IPS DF 6.9 (cell line): Measurements from ENCODE around the gene FMO1.
"Not testable (repeated sequence)": the region's sequence is repeated elsewhere in the genome, so short reads cannot be mapped to it uniquely, and the experiment has no call there.

Source experiments
- DNase-seq: peaks from one replicate; pipeline ENCODE4 v3.0.0-alpha.2; 2013; ENCODE audit warnings: low read depth, low spot score
- H3K27ac ChIP-seq: one replicate; pipeline ENCODE4 v1.5.1; 2013; ENCODE audit warnings: low read length, control low read depth
- H3K27me3 ChIP-seq: 2 replicates; pipeline ENCODE4 v1.6.1; 2013; ENCODE audit warnings: mild to moderate bottlenecking, low read length; ENCODE audit not compliant: control insufficient read depth, insufficient read depth
- H3K36me3 ChIP-seq: 2 replicates; pipeline ENCODE4 v1.6.1; 2013; ENCODE audit warnings: low read length; ENCODE audit not compliant: control insufficient read depth, insufficient read depth
- H3K4me1 ChIP-seq: 2 replicates; pipeline ENCODE4 v1.6.1; 2013; ENCODE audit warnings: low read length; ENCODE audit not compliant: control insufficient read depth, insufficient read depth
- H3K4me3 ChIP-seq: 2 replicates; pipeline ENCODE4 v1.5.1; 2013; ENCODE audit warnings: mild to moderate bottlenecking, low read length
- H3K9me3 ChIP-seq: 2 replicates; pipeline ENCODE4 v1.6.1; 2013; ENCODE audit warnings: low read length, inconsistent platforms; ENCODE audit not compliant: control insufficient read depth, insufficient read depth
- WGBS: extraction: QIAGEN DNeasy Blood & Tissue Kit; methylation state at CpG from one replicate; pipeline ENCODE4 v1.1.7; 2013; ENCODE audit warnings: mixed read lengths, missing lambda C conversion rate; ENCODE audit not compliant: insufficient read length, insufficient coverage; 5-methylcytosine and 5-hydroxymethylcytosine counted together

Gene FMO1

DNA sequence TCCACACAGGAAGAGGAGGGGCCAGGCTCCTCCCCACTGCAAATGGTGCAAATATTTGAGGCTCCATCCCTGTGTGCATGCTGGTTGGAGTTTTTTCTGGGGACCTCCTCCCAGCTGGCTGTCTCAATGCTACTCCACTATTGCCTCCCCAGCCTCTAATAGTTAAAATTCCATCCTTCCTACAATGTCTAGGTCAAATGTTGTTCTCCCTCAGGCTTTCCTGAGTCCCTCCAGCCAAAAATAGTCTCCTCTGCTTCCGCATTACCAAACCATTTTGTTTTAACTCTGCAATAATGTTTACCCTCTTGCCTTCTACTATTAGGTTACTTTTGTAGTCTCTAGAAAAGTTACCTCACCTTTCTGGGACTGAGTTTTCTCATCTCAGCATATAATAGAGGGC, 29.6 kb upstream of the FMO1 start:
- no peak overlapping the region for H3K27ac ChIP-seq
- peaks cover 6% of the 10 kb centered on the region; the same call in 1 of the 2 replicates for H3K4me1 ChIP-seq
- no peaks in the 10 kb centered on the region for H3K27me3 ChIP-seq
- H3K4me3 ChIP-seq = no peak overlapping the region
- DNase-seq = no peak
- no CpG with 5 or more reads among the region's 1 CpG for WGBS
- no peaks in the 10 kb centered on the region for H3K9me3 ChIP-seq
- H3K36me3 ChIP-seq = no peaks in the 10 kb centered on the region

DNA sequence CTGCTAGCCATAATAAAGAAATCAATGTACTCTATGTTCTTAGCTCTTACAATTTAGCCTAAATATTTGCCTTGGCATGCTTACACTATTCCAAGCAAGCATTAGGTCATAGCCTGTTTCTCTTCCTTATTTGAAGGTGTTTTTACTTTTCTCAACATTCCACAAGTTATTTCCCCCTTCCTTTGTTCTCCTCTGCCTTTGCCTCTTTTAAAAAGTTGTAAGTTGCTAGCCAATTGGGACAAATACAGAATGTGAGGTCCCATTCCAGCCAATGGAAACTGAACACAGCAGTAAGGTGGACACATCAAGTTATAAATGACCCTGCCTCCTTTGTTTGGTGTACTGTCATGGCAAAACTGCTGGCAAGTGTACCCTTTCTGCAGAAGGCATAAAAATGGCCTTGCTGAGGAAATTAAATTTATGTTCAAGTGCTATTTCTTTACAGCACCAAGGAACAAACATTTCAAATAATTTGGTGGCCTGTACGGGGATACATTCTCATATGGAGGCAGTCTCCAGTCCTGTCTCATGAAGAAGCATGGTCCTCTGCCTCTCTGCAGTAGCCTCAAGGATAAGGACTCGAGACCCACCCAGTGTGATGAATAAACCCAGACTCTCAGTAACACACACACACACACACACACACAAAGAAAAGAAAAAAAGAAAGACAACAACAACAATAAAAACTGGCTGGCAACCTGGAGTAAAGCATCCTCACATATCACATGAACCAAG, 28.8 kb upstream of the FMO1 start:
- Histone ChIP-seq H3K27me3 (no peaks in the 10 kb centered on the region), H3K4me3 (no peak overlapping the region), H3K4me1 (peaks cover 6% of the 10 kb centered on the region; the same call in 1 of the 2 replicates), H3K36me3 (no peaks in the 10 kb centered on the region), H3K9me3 (no peaks in the 10 kb centered on the region), H3K27ac (peak overlapping the region; percentile 59)
- no CpG with 5 or more reads among the region's 2 CpGs for WGBS
- no peak for DNase-seq

DNA sequence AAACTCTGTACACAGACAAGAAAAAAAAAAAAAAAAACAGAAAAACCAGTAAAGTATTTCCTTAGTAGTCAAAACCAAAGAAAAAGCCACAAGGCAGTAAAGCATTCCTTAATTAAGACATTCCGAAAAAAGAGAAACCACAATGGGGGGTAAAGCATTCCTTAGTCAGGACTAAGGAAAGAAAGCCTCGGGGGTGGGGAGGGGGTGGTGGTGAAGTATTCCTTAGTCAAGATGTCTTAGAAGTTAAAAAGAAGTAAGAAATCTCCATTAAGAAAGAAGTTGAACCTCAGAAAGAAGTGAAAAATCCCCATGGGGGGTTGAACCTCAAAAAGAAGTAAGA, 28.2 kb upstream of the FMO1 start:
- WGBS = no CpG with 5 or more reads among the region's 2 CpGs
- Histone ChIP-seq H3K36me3 (no peaks in the 10 kb centered on the region), H3K4me3 (no peak overlapping the region), H3K27ac (no peak overlapping the region), H3K9me3 (no peaks in the 10 kb centered on the region), H3K27me3 (no peaks in the 10 kb centered on the region), H3K4me1 (peaks cover 6% of the 10 kb centered on the region; the same call in 1 of the 2 replicates)
- DNase-seq = no peak

DNA sequence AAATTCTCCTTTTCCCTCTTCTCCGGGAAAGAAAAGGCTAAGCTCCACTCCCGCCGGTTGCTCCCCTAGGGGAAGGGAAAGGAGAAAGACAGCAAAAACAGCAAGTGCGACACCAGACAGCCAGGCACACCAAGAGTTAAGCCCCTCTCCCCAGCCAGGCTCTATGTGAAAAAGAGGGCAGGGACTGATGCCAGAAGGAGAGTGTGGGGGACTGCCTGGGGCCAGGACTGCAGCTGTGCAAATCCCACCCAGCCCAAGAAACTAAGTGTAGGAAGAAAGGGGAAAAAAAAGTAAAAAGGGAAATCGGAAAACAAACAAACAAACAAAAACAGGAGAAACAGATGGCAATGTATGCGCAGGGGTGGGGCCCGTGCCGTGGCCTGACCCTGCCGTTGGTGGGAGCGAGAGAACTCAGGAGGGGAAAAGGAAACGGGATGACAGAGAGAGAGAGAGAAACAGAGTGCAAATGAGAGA, 27.7 kb upstream of the FMO1 start:
- WGBS = no CpG with 5 or more reads among the region's 11 CpGs
- no peak for DNase-seq
- Histone ChIP-seq H3K36me3 (no peaks in the 10 kb centered on the region), H3K4me3 (peak overlapping the region; percentile 4; the same call in 1 of the 2 replicates), H3K27me3 (no peaks in the 10 kb centered on the region), H3K27ac (no peak overlapping the region), H3K4me1 (peaks cover 6% of the 10 kb centered on the region; the same call in 1 of the 2 replicates), H3K9me3 (no peaks in the 10 kb centered on the region)

DNA sequence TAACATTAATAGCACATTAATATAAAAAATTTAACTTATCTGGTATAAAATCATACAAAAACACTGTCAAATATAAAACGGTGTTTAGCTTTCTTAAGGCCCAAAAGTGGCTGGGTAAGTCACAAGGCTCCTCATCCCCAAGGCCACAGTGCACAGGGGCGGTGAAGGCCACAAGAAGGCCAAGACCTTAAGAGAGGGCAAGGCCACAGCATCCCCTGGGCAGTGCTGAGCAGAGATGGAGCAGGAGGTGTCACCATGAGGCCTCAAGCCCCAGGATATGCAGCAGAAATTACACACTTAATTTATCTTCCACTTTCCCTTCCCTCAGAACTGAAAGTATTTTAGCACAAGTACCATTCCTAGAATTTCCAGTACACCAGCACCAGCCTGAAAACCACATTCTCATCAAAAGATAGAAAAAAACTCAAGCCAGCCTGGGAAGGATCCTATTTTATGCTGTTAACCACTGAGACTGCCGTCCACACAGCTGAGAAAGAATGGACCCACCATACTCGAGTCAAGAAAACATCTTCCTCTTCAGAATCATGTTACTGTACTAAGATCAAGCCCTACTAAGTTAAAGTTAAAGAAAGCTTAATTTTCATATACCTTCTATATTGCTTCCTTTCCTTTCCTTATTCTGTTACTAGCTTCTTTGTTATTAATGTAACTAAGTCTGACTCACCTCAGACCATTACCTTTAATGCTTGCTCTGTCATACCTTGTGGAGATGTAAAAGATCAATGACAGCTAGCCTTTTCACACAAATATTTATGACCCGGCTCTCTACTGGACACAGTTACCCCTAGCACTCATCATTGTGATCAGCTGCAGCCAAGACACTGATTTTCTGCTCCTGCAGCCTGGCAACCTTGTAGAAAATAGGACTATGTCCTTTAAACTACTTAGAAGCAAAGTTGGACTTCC, 26.4 kb upstream of the FMO1 start:
- Histone ChIP-seq H3K36me3 (no peaks in the 10 kb centered on the region), H3K27me3 (no peaks in the 10 kb centered on the region), H3K4me1 (peaks cover 6% of the 10 kb centered on the region; the same call in 1 of the 2 replicates), H3K27ac (no peak overlapping the region), H3K9me3 (no peaks in the 10 kb centered on the region), H3K4me3 (no peak overlapping the region)
- no CpG with 5 or more reads among the region's 5 CpGs for WGBS
- no peak for DNase-seq

DNA sequence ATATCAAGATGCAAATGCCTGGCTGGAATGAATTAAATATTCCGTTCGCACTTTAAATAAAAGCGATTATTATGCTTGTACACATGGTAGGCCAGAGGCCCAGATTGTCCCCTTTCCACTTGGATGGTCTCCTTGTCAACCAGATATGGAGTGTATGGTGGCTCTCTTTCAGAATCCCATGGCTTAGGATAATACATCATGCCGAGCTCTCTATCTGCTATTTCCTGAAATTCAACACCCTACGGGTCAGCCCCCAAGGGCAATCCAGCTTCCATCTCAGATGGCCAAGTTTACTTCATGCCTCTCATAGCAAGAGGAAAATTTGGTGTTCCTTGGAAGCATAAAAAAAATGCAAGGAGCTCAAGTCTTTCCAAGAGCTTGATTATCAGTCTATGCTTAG, 25.4 kb upstream of the FMO1 start:
- WGBS = no CpG with 5 or more reads among the region's 5 CpGs
- DNase-seq = no peak
- Histone ChIP-seq H3K9me3 (no peaks in the 10 kb centered on the region), H3K27me3 (no peaks in the 10 kb centered on the region), H3K27ac (no peak overlapping the region), H3K36me3 (no peaks in the 10 kb centered on the region), H3K4me1 (peaks cover 6% of the 10 kb centered on the region; the same call in 1 of the 2 replicates), H3K4me3 (no peak overlapping the region)

DNA sequence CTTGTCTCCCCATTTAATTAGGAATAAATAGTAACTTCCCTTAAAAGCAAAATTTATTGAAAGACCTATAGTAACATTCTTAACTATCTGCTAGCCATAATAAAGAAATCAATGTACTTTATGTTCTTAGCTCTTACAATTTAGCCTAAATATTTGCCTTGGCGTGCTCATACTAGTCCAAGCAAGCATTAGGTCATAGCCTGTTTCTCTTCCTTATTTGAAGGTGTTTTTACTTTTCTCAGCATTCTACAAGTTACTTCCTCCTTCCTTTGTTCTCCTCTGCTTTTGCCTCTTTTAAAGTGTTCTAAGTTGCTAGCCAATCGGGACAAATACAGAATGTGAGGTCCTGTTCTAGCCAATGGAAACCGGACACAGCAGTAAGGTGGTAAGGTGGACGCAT, 24.0 kb upstream of the FMO1 start:
- H3K4me1 ChIP-seq, H3K4me3 ChIP-seq, H3K9me3 ChIP-seq, H3K36me3 ChIP-seq, H3K27me3 ChIP-seq, H3K27ac ChIP-seq, DNase-seq: not testable (repeated sequence)
- no CpG with 5 or more reads among the region's 4 CpGs for WGBS

DNA sequence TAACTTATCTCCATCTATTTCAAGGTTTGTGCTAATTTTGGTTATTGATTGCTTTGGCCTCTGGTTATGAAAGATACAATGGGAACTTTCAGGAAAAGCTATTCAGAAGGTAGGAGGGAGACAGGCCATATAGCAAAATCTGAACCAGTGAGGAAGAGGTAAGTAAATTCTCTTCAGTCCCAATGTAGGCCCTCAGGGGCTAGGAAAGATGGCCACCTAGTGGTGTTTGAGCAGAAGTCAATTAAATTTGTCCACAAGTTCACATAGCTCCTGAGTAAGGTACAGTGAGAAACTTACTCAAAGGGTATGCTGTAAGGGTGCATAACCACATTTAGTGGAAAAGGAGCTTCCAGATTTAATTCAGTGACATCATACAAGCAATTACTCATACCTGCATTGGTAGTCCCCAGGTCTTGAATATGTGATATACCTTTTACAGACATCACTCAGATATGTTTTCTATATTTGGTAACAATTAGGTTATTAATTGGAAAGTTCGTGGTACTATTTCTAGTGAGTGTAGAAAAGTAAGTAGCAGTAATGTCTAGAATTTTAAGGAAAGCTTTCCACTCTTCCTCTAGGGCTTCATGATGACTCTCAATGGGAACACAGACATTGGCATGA, 21.4 kb upstream of the FMO1 start:
- H3K27ac ChIP-seq = no peak overlapping the region
- H3K4me3 ChIP-seq = no peak overlapping the region
- no peak for DNase-seq
- WGBS = 100% methylated on average over 1 of the region's 1 CpG
- no peaks in the 10 kb centered on the region for H3K27me3 ChIP-seq
- H3K9me3 ChIP-seq = no peaks in the 10 kb centered on the region
- peaks cover 2% of the 10 kb centered on the region; the same call in 1 of the 2 replicates for H3K4me1 ChIP-seq
- no peaks in the 10 kb centered on the region for H3K36me3 ChIP-seq

DNA sequence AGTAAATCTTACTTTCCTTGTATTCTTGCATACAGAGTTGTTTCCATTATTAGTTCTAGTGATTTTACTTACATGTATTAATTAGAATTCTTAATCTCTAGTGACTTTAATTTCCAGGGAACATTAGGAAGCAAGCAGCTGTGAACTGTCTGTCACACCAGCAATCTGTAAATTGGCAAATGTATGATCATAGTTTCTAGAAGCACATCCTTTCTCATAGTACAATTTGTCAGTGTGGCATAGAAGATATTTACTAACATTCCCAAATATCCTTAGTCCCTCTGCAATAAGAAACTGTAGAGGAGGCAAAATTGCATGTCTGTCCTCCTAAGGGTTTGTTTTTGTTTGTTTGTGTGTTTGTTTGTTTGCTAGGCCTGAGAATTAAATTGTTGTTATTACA, 17.0 kb upstream of the FMO1 start:
- Histone ChIP-seq H3K27me3 (no peaks in the 10 kb centered on the region), H3K4me1 (no peaks in the 10 kb centered on the region), H3K36me3 (no peaks in the 10 kb centered on the region), H3K27ac (no peak overlapping the region), H3K9me3 (no peaks in the 10 kb centered on the region), H3K4me3 (no peak overlapping the region)
- no peak for DNase-seq

DNA sequence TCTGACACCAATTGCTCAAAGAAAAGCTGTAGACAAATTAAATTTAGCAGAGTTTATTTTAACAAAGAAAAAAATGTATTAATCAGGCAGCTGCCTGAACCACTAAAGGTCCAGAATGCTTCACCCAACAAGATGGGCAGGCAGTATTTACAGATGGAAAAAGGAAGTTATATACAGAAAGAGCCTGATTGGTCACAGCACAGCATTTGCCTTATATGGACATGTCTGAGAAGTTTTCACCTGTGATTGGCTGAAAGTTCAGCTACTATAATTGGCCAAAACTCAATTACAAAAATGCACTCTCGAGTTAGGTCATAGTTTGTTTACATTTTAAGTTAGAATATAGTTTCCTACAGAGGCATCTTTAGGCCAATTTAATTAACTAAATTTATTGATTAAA, 15.1 kb upstream of the FMO1 start:
- no peak overlapping the region for H3K4me3 ChIP-seq
- no peaks in the 10 kb centered on the region for H3K27me3 ChIP-seq
- no peaks in the 10 kb centered on the region for H3K4me1 ChIP-seq
- DNase-seq = no peak
- no peaks in the 10 kb centered on the region for H3K9me3 ChIP-seq
- no peaks in the 10 kb centered on the region for H3K36me3 ChIP-seq
- no peak overlapping the region for H3K27ac ChIP-seq
- WGBS = no CpG with 5 or more reads among the region's 1 CpG
